A204.1 (cell line): Measurements from ENCODE around the gene IHH.

ENCODE experiments used
- FAIRE-seq: peaks from 2 replicates; lab custom pipeline; 2012; peaks lifted over from hg19 to GRCh38; lab: Jason Lieb, UNC

IHH gene

DNA sequence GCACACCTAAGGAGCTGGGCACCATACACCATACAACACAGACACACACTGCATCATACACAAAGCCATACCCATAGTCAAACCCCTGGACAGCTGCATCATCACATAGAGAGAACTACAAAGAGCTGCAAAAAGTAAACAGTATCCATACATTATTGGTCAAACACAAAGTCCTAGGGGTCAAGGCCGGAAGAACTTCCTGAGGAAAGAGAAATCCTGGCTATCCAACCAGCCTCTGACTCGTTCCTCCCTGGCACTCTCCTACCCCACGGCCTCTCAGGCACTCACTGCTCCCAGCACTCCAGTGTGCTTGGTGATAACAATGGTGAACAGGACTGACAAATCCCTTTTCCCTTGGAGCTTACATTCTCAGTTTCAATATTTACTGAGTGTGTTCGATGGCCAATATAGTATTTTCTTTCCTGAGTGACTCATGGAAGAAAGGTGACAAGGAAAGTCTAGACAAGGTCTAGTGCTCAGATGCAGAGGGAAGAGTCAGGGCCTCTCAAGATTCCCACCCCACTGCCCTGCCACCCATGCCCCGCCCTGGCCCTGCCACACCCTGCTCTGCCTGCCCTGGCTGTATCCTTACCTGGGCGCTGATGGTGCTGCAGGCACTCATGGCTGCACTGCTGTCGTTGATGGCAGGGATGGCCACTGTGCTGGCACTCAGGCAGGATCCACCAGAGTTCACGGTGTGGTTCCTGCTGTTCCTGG is 22.8 kb downstream of the IHH start:
- no peak for FAIRE-seq

- no peak for FAIRE-seq
These were observed 24.8 kb downstream of the IHH start for GRCh38 chr2:219035942-219036341.

DNA sequence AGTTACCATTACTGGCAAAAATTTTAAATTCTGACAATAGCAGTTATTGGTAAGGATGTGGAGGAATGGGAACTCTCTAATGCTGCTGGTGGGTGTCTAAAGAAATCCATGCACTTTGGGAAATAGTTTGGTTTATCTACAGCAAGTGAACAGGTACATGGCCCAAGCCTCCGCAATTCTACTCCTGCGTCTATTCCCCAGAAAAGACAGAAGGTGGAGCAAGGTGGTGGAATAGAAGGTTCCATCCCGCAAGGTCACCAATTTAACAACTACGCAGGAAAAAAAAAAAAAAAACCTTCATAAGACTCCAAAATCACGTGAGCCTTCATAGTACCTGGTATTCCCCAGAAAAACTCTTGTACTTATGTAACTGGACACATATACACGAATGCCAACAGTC is 25.9 kb downstream of the IHH start:
- no peak for FAIRE-seq

GRCh38 chr2:219032051-219032745 is 28.5 kb downstream of the IHH start:
- FAIRE-seq: no peak

DNA sequence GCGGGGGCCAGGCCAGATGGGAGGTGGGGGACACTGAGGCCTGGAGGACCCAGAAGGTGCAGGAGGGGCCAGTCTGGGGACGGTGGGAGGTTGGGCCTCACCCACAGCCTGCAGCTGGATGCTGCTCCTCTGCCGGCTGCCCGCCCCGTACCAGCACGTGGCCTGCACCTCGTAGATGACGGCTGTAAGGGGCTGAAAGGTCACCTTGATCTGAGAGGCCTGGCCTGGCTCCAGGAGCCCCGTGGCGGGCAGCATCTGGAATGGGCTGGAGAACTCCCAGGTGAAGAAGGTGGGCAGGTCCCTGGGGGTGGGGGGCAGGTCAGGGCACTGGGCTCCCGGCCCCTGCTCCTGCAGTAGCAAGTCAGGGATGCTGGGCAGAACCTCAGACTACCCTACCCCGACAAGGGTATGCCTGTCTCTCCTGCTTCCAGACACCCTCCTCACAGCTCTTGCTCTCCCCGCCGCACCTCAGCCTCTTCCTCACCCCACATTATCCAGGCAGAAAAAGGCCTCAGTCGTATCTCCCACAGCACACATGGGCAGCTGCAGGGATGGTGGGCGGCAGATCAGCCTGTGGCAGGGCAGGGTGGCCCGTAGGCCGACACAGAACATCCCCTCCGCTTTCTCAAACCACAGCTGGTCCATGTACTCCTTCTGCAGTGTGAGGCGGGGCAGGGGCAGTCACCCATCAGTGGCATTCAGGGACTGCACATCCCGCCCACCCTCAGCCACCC is 29.5 kb downstream of the IHH start:
- FAIRE-seq: no peak

DNA sequence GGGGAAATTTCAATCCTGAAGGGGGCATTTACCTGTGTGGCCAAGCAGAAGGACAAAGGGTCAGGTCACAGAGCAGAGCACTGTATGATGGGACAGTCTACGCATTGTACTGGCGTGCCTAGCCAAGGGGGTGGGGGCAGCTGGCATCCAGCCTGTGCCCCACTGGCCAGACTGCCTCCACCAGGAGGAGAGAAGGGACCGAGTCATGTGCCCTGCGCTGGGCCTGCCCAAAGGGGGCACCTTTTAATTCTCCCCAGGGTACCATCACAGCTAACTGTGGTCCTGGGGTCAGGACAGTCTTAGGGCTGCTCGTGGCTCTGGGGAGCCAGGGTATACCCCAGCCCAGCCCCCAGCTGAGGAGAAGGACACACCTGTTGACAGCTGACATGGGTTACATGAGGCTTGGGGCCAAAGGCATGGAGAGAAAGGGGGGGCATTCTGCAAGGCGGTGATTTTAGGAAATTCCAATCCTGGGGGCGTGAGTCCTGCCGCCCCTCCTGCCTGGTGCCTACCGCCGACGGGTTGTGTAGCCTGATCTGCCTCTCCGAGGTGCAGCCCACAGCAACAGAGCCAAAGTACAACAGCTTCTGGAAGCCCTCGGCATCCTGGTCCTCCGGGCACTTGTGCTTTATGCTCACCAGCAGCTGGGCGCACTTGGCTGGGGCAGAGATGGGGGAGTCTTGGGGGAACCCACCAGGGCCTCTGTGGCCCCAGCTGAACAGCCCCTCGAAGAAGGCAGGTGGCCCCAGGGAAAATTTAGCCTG is 30.4 kb downstream of the IHH start:
- no peak for FAIRE-seq

- FAIRE-seq: no peak
These were observed 30.9 kb downstream of the IHH start for GRCh38 chr2:219029829-219030165.

GRCh38 chr2:219028996-219029828 is 31.5 kb downstream of the IHH start:
- FAIRE-seq: no peak

GRCh38 chr2:219028141-219028540 is 32.6 kb downstream of the IHH start:
- no peak for FAIRE-seq

DNA sequence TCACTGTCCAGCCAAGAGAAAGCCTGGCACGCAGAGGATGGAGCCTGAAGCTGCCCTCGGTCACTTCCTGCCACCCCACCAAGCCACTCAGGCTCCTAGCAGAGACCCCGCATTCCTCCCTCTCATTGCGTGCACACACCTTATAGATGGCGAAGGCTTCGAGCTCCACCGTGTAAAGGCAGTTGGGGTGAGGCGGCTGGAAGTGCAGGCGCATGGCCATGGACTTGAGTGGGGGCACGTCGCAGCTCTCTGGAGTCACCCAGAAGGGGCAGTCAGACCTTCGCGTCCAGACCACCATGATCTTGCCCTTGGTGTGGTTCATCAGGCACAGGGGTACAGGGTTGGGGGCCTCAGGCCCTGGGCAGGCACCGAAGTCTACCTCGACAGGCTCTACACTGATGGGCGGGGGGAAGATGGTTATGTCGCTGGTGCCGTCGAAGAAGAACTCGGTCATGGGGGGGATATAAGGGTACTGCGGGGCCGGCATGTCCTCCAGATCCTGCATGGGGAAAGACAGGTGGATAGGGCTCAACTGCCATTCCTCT is 33.1 kb downstream of the IHH start:
- FAIRE-seq: no peak

GRCh38 chr2:219026946-219027345 is 33.8 kb downstream of the IHH start:
- FAIRE-seq: no peak

DNA sequence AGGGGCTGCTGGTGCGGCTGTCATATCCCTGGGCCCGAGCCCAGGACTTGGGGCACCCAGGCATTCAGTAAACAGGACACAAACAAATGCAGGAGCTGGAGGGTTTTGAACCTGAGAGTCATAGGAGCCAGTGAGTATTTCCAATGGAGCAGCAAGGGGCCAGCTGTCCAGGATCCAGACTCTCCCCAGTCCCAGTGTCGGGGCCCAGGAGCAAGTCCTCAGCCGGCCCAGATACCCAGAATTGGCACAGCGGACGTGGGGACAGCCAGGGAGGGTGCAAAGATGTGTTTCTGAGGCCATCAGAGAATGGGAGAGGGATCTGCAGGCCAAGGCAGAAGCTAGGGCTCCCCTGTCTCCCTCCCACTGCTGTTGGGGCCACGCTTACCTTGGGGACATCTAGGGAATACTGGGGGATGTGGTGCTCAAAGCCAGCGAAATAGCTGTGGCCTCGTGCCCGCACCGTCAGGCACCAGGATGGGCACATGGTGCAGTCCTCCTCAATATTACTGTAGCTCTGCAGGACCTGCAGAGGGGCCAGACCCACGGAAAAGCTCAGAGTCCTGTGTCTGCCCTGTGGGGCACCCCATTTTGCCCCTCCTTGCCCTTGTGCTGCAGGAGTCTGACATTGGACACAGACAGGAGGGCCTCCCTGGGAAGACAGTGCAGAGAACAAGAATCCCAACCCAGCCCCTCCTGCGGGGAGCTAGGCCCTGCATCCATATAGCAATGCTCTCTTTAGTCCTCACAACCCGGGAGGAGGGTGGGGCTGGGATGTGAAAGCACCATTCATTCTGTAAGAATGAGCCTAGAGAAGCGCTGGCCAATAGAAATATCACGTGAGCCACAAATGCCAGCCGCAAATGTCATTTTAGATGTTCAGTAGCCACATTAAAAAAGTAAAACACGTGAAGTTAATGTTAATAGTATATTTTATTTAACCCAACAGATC is 34.8 kb downstream of the IHH start:
- no peak for FAIRE-seq

DNA sequence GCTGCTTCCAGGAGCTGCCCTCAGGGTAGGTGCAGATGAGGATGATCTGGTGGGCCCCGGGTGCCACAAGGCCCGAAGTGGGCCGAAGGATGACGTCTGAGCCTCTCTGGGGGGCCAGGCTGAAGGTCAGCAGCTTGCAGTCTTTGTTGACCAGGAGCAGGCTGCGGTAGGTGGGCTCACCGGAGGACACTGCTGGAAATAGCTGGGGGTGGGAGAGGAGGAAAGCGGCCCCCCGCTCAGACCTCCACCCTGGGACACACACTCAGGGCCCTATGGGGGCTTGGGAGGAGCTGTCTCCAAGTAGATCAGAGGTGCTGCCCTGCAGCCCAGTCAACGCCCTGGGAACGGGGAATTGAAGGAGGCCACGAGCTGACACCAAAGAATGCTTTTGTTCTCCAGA is 36.7 kb downstream of the IHH start:
- FAIRE-seq: no peak

DNA sequence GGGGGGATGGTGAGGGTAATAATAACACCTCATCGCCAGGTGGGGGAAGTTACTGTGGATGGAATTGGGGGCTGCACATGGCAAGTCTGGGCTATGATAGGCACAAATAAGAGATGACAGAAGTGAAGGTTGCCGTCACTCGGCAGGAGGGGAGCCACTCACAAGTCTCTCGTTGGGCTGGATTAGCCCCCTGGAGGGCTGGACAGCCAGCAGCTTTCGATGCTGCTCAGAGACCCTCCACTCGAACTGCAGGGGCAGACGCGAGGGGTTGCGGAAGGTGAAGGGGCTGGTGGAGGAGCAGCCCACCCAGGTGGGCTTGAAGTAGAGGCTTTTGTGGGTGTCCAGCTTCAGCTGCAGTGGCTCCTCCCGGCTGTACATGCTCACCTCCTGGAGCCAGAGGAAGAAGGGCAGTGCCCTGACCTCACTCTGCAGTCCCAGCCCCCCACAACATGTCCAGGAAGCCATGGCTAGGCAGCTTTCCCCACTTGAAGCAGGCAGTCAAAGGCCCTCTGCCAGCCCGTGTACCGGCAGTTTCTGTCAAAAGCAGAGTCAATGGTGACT is 37.6 kb downstream of the IHH start:
- no peak for FAIRE-seq

DNA sequence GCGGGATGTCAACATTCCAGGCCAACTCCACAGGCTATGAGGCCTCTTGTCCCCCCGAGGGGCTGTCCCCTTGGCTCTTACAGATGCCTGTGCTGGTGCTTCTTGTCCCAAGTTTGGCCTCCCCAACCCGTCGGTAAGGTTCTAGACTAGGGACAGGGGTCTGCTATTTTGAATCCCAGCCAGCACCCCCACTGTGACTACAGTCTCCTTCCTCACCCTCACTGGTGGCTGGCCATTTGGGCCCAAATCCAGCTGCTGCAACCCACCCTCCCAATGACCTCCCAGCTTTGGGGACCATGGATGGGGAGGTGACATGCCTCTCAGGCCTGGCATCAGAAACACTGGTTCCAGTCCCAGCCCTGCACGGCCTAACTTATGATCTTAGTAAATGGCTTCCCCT is 38.1 kb downstream of the IHH start:
- FAIRE-seq: no peak

DNA sequence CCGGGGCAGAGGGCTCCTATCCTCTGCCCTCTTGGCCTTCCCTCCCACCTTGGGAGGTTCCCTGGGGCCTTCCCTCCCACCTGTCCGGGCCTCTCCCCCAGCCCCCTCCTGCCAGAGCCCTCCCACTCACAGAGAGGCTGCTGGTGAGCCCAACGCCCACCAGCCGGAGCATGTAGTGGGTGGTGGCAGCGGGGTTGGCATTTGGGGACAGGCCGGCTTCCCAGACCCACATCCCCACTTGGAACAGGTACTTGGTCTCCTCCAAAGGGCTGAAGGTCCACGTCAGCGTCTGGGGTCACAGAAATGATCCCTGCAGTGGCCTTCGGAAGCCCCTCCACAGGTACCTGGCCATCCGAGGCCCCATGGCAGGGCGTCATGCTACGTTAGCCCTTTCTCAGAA is 38.7 kb downstream of the IHH start:
- FAIRE-seq: no peak

- no peak for FAIRE-seq
These were observed 39.1 kb downstream of the IHH start for GRCh38 chr2:219021591-219021990.

GRCh38 chr2:219020604-219021365 is 39.9 kb downstream of the IHH start:
- FAIRE-seq: no peak

- FAIRE-seq: no peak
These were observed 41.3 kb downstream of the IHH start for GRCh38 chr2:219019436-219019835.
